ENCODE results near the gene PDE4B.
"Not testable (repeated sequence)": the region's sequence is repeated elsewhere in the genome, so short reads cannot be mapped to it uniquely, and the experiment has no call there.

Gene PDE4B

GRCh38 chr1:66315671-66316070 is 523.0 kb downstream of the PDE4B start:
- TF ChIP-seq CTCF (IDR thresholded peaks at IDR 0.05; ENCODE audit: extremely low read depth, missing control alignments) = no peak
- no peak for DNase-seq (ENCODE audit: low spot score)

DNA sequence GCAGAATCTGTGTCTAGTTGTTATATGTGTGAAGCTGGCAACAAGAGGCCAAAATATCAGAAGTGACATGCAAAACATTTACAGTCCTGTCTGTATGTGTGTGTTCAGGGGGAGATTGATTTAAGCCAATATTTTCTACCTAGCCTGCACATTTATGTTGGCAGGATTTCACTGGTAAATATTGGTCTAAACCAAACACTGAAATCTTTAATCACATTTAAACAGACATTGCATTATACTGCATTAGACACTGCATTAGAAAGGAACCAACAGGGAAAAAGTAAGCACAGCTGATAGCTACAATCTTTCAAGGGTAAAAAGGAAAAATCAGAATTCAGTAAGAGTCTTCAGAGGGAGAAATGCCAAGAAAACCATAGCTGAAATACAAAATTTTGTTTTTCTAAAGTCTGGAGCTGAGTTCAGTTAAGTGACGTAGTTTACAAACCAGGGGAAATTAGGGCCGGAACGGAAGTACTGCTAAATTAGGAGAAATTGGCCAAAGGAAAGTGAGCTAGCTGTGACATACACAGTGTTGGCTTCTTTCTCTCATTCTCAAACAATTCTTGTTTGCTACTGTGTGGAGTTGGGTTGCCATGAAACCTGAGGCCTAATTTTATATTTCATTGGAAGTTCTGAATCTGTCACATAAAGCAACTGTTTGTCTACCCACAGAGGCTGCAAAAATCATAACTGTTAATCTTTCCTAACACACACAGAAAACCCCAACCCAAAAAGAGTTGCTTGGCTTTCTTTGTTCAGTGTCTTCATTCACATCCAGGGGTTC is 524.0 kb downstream of the PDE4B start:
- no peak for TF ChIP-seq CTCF (IDR thresholded peaks at IDR 0.05; ENCODE audit: extremely low read depth, missing control alignments)
- peak; percentile 18 for DNase-seq (ENCODE audit: low spot score)

DNA sequence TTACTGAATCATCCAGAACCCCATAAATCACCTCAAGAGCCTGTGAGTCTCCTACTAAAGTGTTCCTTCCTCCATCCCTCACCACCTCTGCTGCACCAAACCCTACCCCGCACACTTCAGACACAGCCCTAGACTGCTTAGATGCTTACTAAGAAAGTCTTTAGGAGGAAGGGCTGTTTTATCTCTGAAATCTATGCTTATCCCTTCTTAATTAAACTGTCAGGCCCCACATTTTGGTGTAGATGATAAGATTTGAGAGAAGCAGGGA is 524.5 kb downstream of the PDE4B start:
- no peak for TF ChIP-seq CTCF (IDR thresholded peaks at IDR 0.05; ENCODE audit: extremely low read depth, missing control alignments)
- DNase-seq (ENCODE audit: low spot score) = no peak

DNA sequence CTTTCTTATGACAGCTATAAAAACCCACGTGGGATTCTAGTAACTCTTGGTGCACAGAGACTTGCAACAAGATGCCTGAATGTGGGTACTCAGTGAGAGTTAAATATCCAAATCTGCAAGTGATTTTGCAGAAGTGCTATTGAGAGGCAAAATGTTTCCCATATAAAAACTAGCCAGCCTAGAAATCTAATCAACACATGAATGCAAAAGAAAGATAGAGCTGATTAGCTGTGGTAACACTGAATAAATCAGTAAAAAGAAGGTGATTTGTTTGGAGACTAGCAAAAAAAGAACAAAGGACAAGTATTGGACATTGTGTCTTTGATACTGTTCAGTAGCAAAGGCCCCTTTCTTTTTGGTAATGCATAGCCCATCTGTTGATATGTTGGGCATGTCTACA is 527.5 kb downstream of the PDE4B start:
- TF ChIP-seq CTCF (IDR thresholded peaks at IDR 0.05; ENCODE audit: extremely low read depth, missing control alignments) = no peak
- DNase-seq (ENCODE audit: low spot score) = no peak

DNA sequence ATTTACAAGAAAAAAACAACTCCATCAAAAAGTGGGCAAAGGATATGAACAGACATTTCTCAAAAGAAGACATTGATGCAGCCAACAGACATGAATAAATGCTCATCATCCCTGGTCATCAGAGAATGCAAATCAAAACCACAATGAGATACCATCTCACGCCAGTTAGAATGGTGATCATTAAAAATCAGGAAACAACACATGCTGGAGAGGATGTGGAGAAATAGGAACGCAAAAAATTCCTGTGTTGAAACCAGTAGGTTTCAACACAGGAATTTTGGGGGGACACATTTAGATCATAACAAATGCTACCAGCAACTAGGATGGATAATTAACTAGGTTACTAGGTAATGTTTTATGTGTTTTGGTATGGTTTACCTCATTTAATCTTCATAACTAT is 529.8 kb downstream of the PDE4B start:
- not testable (repeated sequence) for DNase-seq (ENCODE audit: low spot score)

- DNase-seq (ENCODE audit: low spot score) = no peak
- TF ChIP-seq CTCF (IDR thresholded peaks at IDR 0.05; ENCODE audit: extremely low read depth, missing control alignments) = no peak
Observed at GRCh38 chr1:66323958-66324625, 531.4 kb downstream of the PDE4B start.

- no peak for TF ChIP-seq CTCF (IDR thresholded peaks at IDR 0.05; ENCODE audit: extremely low read depth, missing control alignments)
- DNase-seq (ENCODE audit: low spot score) = no peak
Observed at GRCh38 chr1:66325594-66326380, 533.1 kb downstream of the PDE4B start.

Measured in GM20000 (cell line).